HG02943 (cell line): ENCODE measurements around the gene UPK2.
"Not testable (repeated sequence)": the region's sequence is repeated elsewhere in the genome, so short reads cannot be mapped to it uniquely, and the experiment has no call there.

ENCODE experiments used
- ATAC-seq: cut with Tn5 transposase; IDR thresholded peaks from one replicate; pipeline ENCODE4 v1.9.1; 2021; ENCODE audit warnings: mild to moderate bottlenecking, low read depth, moderate library complexity; ENCODE audit not compliant: unreplicated experiment

Gene UPK2

DNA sequence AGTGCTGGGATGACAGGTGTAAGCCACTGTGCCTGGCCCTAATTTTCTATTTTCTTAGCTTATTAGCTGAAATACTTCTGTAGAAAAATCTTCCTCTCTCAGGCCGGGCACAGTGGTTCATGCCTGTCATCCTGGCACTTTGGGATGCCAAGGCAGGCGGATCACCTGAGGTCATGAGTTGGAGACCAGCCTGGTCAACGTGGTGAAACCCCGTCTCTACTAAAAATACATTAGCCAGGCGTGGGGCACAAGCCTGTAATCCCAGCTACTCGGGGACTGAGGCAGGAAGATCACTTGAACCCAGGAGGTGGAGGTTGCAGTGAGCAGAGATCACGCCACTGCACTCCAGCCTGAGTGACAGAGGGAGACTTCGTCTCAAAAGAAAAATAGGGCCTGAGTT is 28.2 kb downstream of the UPK2 start:
- not testable (repeated sequence) for ATAC-seq

GRCh38 chr11:118984825-118985224 is 28.7 kb downstream of the UPK2 start:
- ATAC-seq: no peak

DNA sequence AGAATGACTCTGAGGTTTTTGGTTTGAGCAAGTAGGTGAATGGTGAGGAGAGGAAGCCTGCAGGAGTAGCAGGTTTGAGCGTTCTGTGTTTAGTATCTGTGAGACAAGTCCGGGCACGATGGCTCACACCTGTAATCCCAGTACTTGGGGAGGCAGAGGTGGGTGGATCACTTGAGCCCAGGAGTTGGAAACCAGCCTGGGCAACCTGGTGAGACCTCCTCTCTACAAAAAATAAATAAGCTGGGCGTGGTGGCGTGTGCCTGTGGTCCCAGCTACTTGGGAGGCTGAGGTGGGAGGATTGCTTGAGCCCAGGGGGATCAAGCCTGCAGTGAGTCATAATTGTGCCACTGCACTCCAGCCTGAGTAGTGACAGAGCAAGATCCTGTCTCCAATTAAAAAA is 32.2 kb downstream of the UPK2 start:
- ATAC-seq: no peak

GRCh38 chr11:118991486-118992038 is 35.5 kb downstream of the UPK2 start:
- not testable (repeated sequence) for ATAC-seq

- ATAC-seq: peak; percentile 13
These were observed 41.0 kb downstream of the UPK2 start for GRCh38 chr11:118996926-118997626.

- ATAC-seq: peak; percentile 89
These were observed 41.7 kb downstream of the UPK2 start, which contains the start of gene CENATAC for GRCh38 chr11:118997627-118998387. CENATAC (plus strand) TSS chr11:118998138; CDS start chr11:118998198, 60 bp downstream.

GRCh38 chr11:118998388-118998717 is 42.3 kb downstream of the UPK2 start:
- ATAC-seq: peak; percentile 8

- ATAC-seq: no peak
These were observed 42.7 kb downstream of the UPK2 start for GRCh38 chr11:118998822-118999221.

DNA sequence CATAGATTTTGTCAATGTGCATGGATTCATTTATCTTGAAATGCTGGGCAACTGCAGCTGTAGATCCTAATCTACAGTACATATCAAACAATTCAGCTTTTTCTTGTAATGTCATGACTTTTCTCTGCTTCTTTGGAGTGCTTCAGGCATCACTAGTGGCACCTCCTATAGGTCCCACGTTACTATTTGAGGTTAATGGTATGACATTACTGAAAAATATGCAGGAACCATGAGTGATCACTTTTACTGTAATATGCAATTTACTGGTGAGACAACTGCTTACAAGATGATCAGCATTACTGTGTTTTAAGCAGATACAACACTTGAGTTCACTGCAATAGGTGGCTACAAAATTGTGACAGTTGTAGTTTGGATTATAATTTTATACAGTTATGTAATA is 44.8 kb downstream of the UPK2 start:
- no peak for ATAC-seq

DNA sequence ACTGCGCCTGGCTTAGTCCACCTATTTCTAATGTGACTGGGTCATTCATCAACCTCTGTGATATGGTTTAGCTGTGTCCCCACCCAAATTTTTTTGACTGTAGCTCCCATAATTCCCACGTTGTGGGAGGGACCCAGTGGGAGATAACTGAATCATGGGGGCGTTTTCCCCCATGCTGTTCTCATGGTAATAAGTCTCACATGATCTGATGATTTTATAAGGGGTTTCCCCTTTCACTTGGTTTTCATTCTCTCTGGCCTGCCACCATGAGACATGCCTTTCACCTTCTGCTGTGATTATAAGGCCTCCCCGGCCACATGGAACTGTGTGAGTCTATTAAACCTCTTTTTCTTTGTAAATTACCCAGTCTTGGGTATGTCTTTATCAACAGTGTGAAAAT is 50.6 kb downstream of the UPK2 start:
- no peak for ATAC-seq
